Vagina (tissue), 2 donors: ENCODE measurements around the gene VRK1.

ENCODE experiments used
- CTCF ChIP-seq, 3 experiments: fragments of 450-650 bp in 2 of 3; fragments of 200-600 bp in 1 of 3; sonication (generic) in 1 of 3; IDR thresholded peaks; one replicate each; pipeline ENCODE4 v1.5.1; 2017 to 2019; ENCODE audit warnings: antibody characterized with exemption in 3 of 3, mild to moderate bottlenecking in 2 of 3, moderate library complexity in 2 of 3
- POLR2A ChIP-seq, 2 donors: fragments of 450-650 bp; IDR thresholded peaks; one replicate each; pipeline ENCODE4 v1.6.1; 2017; ENCODE audit warnings: antibody characterized with exemption in 2 of 2, mild to moderate bottlenecking in 2 of 2, moderate library complexity in 2 of 2
- POLR2AphosphoS5 ChIP-seq, 2 donors: sonication (generic); formaldehyde crosslinking; IDR thresholded peaks; one replicate each; pipeline ENCODE4 v1.9.0; 2017; ENCODE audit warnings: antibody characterized with exemption in 2 of 2, mild to moderate bottlenecking in 2 of 2, low read depth in 1 of 2; ENCODE audit not compliant: insufficient read depth in 1 of 2

GRCh38 chr14:96799489-96800054 is 2.4 kb downstream of the VRK1 start:
- TF ChIP-seq POLR2AphosphoS5 (IDR thresholded peaks at IDR 0.05; ENCODE audit: insufficient read depth in 1 of 2, low read depth in 1 of 2) (no peak), CTCF (IDR thresholded peaks at IDR 0.05) (no peak), POLR2A (IDR thresholded peaks at IDR 0.05) (no peak)
